ENCODE measurements around the gene ZNF652.

DNA sequence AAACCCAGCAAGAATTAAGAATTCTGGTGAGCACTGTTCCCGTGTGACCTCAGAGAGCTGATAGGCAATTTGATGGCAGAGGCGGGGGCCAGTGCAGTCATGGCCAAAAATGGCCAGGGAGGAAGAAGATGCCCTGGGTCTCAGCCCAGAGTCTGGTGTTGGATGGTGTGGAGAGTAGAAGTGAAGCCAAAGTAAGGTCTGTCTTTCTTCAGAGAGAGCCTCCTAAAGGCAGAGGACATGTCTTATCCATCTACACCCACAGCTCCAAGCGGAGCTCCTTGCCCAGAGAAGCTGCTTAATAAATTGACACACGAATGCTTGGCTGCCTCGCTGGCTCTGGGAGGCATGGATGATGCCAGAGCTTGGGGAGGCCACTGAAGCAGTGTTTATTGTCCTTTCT is 19.7 kb upstream of the ZNF652 start:
- TF ChIP-seq, protein P1, sequence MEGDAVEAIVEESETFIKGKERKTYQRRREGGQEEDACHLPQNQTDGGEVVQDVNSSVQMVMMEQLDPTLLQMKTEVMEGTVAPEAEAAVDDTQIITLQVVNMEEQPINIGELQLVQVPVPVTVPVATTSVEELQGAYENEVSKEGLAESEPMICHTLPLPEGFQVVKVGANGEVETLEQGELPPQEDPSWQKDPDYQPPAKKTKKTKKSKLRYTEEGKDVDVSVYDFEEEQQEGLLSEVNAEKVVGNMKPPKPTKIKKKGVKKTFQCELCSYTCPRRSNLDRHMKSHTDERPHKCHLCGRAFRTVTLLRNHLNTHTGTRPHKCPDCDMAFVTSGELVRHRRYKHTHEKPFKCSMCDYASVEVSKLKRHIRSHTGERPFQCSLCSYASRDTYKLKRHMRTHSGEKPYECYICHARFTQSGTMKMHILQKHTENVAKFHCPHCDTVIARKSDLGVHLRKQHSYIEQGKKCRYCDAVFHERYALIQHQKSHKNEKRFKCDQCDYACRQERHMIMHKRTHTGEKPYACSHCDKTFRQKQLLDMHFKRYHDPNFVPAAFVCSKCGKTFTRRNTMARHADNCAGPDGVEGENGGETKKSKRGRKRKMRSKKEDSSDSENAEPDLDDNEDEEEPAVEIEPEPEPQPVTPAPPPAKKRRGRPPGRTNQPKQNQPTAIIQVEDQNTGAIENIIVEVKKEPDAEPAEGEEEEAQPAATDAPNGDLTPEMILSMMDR (IDR thresholded peaks at IDR 0.05; ENCODE audit: low read depth, low read length) = no peak
- no peak for TF ChIP-seq EZH2phosphoT487 (IDR thresholded peaks at IDR 0.05; ENCODE audit: low read depth)

Measured in OCI-LY3 (cell line).